ENCODE results near the gene CDH4. TPM values are rescaled to one million over a fixed set of nuclear protein-coding genes. Genes with fewer than 3 reads are reported as not detected.

The CDH4 gene
- total and polyA plus RNA-seq, 2 donors (not counting 3 experiments of a cell fraction or from before 2014, with no cell fraction given) = 0.17 to 0.51 TPM

DNA sequence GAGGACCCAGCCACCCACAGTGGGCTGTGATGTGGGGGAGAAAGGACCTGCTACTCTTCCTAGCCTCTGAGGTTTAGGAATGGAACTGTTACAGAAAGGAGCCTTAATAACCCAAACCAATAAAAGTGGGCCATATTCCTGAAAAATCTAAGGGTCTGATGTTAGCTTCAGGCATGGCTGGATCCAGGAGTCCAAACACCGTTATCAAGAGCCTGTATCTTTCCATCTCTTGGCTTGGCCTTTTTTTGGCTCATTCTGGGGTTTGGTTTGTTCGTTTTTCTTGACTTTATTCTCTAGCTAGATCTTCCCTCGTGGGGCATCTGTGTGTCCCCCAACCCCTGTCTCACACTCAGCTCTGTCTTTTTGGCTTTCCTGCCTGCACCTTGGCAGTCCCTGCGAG lies 38.7 kb downstream of the CDH4 start:
- Histone ChIP-seq H3K9me1 (replicated peaks; ENCODE audit: control insufficient read depth, extremely low read depth, insufficient read depth, low read length) (no peaks in the 10 kb centered on the region), H3K27ac (ENCODE audit: insufficient read depth, low read depth, low read length) (no peak overlapping the region), H3K9me3 (replicated peaks; ENCODE audit: control insufficient read depth, insufficient read depth, low read length) (peaks cover 5% of the 10 kb centered on the region), H3K36me3 (ENCODE audit: control insufficient read depth in 2 of 2, extremely low read depth in 1 of 2, insufficient read depth in 2 of 2, low read length in 2 of 2) (no peaks in the 10 kb centered on the region), H3K4me3 (replicated peaks in 1 of 3; ENCODE audit: insufficient read depth in 1 of 3, low read depth in 1 of 3, low read length in 3 of 3) (no peak overlapping the region), H3K4me2 (ENCODE audit: insufficient read depth, low read length) (no peak overlapping the region), H4K20me1 (replicated peaks; ENCODE audit: control insufficient read depth, extremely low read depth, insufficient read depth, low read length) (no peaks in the 10 kb centered on the region), H3K79me2 (ENCODE audit: control insufficient read depth, insufficient read depth, low read length) (no peaks in the 10 kb centered on the region), H2AFZ (ENCODE audit: low read depth, low read length) (no peak overlapping the region), H3K9ac (replicated peaks; ENCODE audit: extremely low read depth, insufficient read depth, low read length) (no peak overlapping the region), H3K27me3 (ENCODE audit: control insufficient read depth in 2 of 2, insufficient read depth in 2 of 2, low read length in 2 of 2) (no peaks in the 10 kb centered on the region), H3K4me1 (ENCODE audit: control insufficient read depth, extremely low read depth, insufficient read depth, low read length) (no peaks in the 10 kb centered on the region)
- DNase-seq (ENCODE audit: low read depth, low spot score) (no peak), FAIRE-seq (no peak)
- TF ChIP-seq JUN (IDR thresholded peaks at IDR 0.05; ENCODE audit: borderline replicate concordance, insufficient read depth, insufficient read length, low read depth) = no peak
- dilution Hi-C loops (cut with MboI; ENCODE audit: extremely low pct_ligation_motif_present, low sequenced_read_pairs) (no loop called here), intact Hi-C loops (cut with micrococcal nuclease) (no loop called here)
- CTCF ChIA-PET = no interaction called here
- POLR2A ChIA-PET = no interaction called here
- no TSS peak for BruUV-seq (replicated peaks)

GRCh38 chr20:61291166-61291829 lies 39.2 kb downstream of the CDH4 start:
- CTCF ChIA-PET = no interaction called here
- POLR2A ChIA-PET = no interaction called here
- no TSS peak for BruUV-seq (replicated peaks)
- H3K27ac ChIP-seq (ENCODE audit: insufficient read depth, low read depth, low read length) = no peak overlapping the region
- no peak overlapping the region for H3K4me2 ChIP-seq (ENCODE audit: insufficient read depth, low read length)
- H2AFZ ChIP-seq (ENCODE audit: low read depth, low read length) = no peak overlapping the region
- dilution Hi-C loops (cut with MboI; ENCODE audit: extremely low pct_ligation_motif_present, low sequenced_read_pairs) (no loop called here), intact Hi-C loops (cut with micrococcal nuclease) (no loop called here)
- no peaks in the 10 kb centered on the region for H3K9me1 ChIP-seq (replicated peaks; ENCODE audit: control insufficient read depth, extremely low read depth, insufficient read depth, low read length)
- H3K79me2 ChIP-seq (ENCODE audit: control insufficient read depth, insufficient read depth, low read length) = no peaks in the 10 kb centered on the region
- H3K27me3 ChIP-seq (ENCODE audit: control insufficient read depth in 2 of 2, insufficient read depth in 2 of 2, low read length in 2 of 2) = no peaks in the 10 kb centered on the region
- no peak overlapping the region for H3K4me3 ChIP-seq (replicated peaks in 1 of 3; ENCODE audit: insufficient read depth in 1 of 3, low read depth in 1 of 3, low read length in 3 of 3)
- H3K9me3 ChIP-seq (replicated peaks; ENCODE audit: control insufficient read depth, insufficient read depth, low read length) = peaks cover 4% of the 10 kb centered on the region
- H3K4me1 ChIP-seq (ENCODE audit: control insufficient read depth, extremely low read depth, insufficient read depth, low read length) = no peaks in the 10 kb centered on the region
- H3K9ac ChIP-seq (replicated peaks; ENCODE audit: extremely low read depth, insufficient read depth, low read length) = no peak overlapping the region
- FAIRE-seq (no peak), DNase-seq (ENCODE audit: low read depth, low spot score) (no peak)
- no peaks in the 10 kb centered on the region for H3K36me3 ChIP-seq (ENCODE audit: control insufficient read depth in 2 of 2, extremely low read depth in 1 of 2, insufficient read depth in 2 of 2, low read length in 2 of 2)
- H4K20me1 ChIP-seq (replicated peaks; ENCODE audit: control insufficient read depth, extremely low read depth, insufficient read depth, low read length) = no peaks in the 10 kb centered on the region
- no peak for TF ChIP-seq MAX (IDR thresholded peaks at IDR 0.05; ENCODE audit: insufficient read depth, insufficient read length)
- TF ChIP-seq MYC (IDR thresholded peaks at IDR 0.05; ENCODE audit: low read depth, low read length) = no peak
- TF ChIP-seq, protein P1, sequence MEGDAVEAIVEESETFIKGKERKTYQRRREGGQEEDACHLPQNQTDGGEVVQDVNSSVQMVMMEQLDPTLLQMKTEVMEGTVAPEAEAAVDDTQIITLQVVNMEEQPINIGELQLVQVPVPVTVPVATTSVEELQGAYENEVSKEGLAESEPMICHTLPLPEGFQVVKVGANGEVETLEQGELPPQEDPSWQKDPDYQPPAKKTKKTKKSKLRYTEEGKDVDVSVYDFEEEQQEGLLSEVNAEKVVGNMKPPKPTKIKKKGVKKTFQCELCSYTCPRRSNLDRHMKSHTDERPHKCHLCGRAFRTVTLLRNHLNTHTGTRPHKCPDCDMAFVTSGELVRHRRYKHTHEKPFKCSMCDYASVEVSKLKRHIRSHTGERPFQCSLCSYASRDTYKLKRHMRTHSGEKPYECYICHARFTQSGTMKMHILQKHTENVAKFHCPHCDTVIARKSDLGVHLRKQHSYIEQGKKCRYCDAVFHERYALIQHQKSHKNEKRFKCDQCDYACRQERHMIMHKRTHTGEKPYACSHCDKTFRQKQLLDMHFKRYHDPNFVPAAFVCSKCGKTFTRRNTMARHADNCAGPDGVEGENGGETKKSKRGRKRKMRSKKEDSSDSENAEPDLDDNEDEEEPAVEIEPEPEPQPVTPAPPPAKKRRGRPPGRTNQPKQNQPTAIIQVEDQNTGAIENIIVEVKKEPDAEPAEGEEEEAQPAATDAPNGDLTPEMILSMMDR (IDR thresholded peaks at IDR 0.05; ENCODE audit: extremely low read depth in 1 of 2, insufficient read depth in 1 of 2, low read depth in 1 of 2, low read length in 2 of 2) = no peak
- no peak for TF ChIP-seq POLR2A (IDR thresholded peaks at IDR 0.05; ENCODE audit: low read depth, low read length)
- no peak for TF ChIP-seq GATA2 (IDR thresholded peaks at IDR 0.05; ENCODE audit: insufficient read depth, insufficient read length, low read depth, low read length)
- no peak for TF ChIP-seq FOS (IDR thresholded peaks at IDR 0.05; ENCODE audit: borderline replicate concordance, insufficient read depth, low read length)
- no peak for TF ChIP-seq JUN (IDR thresholded peaks at IDR 0.05; ENCODE audit: borderline replicate concordance, insufficient read depth, insufficient read length, low read depth)
- no peak for TF ChIP-seq EZH2 (IDR thresholded peaks at IDR 0.05; ENCODE audit: borderline replicate concordance, low read depth, low read length, severe bottlenecking)

All from endothelial cell of umbilical vein (primary cell).